Occipital lobe (tissue), 2 donors: ENCODE results near the gene TMOD2. TPM values are rescaled to one million over a fixed set of nuclear protein-coding genes. Genes with fewer than 3 reads are reported as not detected.

Experiments
- DNase-seq: peaks from one replicate; lab custom pipeline; 2025; lab: John Stamatoyannopoulos, UW
- total RNA-seq: library from RNA; depleted of rRNA; stranded (reverse); fragments of >200 nt; gene quantifications from one replicate; pipeline ENCODE4 v1.2.3, GENCODE V29; 2014

TMOD2 gene
- 241 TPM for total RNA-seq

DNA sequence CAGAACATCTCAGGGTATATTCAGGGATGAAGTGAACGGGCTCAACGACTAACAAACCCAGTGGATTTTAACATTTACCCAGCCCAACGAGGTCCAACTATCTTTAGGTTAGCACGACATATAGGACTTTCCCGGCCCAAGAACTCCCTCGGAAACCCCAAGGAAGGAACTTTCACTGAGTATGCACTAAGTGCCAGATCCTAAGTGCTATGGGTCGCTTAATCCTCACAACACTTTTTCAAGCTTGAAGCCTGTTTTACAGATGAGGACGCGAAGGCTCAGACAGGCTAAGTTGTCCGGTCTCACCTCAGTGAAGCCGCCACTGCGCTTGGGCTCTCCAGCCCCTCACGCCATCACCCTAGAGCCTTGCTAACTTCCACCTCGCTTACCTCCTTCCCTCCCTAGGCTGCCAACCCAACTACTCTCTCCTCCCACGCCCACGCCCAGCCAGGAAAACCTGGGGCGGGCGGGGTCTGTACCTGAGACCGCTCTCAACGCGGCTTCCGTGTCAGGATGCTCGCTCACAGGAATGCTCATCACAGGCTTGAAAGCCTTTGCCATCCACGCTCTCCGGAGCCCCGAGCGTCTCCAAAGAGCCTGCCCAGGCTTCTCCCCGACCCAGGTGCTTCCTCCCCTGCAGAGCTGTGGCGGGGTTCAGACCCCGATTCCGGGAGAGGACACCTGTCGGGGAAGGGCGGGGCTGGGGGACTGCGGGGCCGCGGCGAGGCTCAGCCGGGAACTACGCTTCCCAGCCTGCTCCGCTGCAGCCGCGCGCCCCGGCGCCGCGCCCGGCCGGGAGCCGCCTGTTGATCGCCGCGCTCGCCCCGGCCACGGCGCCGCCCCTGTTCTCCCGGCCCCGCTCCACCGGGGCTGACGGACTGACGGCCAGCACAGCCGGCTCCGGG lies at the start of gene TMOD2:
Gene TMOD2 (plus strand): TSS at position 806 of the 905 bp plus-strand sequence. CDS start 14,845 bp downstream, outside the sequence.
- DNase-seq = peak; percentile 34

DNA sequence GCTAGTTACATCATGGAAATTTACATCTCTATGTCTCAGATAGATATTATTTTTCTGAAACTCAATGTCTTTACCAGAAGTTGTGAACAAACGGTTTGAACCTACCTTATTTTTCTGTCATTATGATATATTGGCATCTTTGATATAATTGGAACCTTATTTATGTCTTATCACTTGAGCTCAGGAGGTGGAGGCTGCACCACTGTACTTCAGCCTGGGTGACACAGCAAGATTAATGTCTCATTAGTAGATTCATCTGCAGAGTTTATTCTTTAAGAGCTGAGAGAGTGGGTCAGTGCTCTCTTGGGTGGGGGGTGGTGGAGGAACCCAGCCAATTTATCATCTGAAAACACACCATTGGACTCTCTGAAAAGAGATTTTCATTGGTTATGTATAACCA lies 48.7 kb upstream of the TMOD2 start:
- no peak for DNase-seq

DNA sequence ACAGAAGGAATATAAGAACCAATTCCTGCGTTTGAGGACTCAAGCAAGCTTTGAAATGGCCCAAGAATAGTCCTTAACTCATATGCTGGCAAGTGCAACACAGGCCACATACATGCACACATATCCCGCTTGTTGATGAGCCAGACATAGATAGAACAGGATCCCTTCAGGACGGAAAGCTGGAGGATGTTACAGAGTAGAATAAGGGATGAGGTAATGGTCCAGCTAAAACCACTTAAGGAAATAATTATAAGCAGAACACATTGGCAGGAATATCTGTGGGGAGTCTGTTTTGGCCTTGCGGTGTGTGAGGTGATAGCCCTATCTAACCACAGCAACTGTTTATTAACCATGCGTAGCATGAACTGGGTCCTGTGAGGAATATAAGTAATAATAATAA lies 45.1 kb upstream of the TMOD2 start:
- DNase-seq = no peak

DNA sequence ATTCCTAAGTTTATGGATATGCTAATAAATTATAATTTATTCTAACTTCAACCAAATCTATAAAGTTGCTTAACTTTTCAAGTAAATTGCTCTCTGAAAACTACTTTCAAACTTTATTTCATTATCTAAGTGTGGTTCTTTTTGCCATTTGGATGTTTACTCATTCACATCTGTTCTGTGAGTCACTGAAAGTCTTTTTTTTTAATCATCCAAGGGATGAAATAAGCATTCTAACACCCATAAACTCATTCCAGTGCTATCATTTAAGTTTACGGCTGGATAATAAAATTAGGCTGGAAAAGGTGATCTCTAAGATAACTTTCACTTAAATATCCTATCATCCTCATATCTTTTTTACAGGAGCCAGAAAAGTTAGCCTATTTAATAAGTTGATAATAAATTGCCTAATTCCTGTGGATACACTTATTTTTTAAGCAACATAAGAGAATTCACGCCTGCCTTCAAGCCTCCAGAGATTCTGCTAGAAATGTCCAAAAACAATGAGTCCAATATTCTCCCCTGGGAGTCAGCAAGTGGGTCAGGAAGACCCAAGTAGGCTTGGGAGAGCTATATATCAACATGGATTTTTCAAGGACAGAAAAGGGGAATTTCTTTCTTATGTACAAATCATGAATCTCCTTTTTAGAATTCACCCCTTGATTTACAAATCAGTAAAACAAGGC lies 44.3 kb upstream of the TMOD2 start:
- no peak for DNase-seq

DNA sequence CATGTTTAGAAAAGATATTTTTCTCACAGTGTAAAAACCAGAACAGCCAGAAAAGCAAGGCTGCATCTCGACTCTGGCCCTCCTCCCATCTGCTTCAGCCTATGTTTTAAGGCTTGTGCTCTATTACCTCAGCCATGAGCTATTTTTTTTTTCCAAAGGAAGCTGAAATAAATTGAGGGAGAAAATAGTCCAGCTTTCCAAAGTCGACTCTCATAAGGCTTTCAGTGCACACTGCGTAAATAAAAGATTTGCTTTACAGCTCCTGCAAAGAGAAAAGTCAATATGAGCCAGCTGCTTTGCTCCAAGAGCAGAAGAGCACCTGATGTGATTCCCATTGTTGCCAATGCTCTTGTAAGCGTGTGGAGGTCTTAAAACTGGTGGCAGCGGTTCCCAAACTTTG lies 43.4 kb upstream of the TMOD2 start:
- DNase-seq = no peak

DNA sequence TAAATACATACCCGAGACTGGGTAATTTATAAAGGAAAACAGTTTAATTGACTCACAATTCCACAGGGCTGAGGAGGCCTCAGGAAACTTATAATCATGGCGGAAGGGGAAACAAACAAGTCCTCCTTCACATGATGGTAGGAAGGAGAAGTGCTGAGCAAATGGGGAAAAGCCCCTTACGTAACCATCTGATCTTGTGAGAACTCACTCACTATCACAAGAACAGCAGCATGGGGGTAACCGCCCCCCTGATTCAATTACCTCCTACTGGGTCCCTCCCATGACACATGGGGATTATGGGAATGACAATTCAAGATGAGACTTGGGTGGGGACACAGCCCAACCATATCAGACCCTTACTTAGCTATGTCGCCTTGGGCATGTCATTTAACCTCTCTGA lies 42.4 kb upstream of the TMOD2 start:
- DNase-seq = no peak

DNA sequence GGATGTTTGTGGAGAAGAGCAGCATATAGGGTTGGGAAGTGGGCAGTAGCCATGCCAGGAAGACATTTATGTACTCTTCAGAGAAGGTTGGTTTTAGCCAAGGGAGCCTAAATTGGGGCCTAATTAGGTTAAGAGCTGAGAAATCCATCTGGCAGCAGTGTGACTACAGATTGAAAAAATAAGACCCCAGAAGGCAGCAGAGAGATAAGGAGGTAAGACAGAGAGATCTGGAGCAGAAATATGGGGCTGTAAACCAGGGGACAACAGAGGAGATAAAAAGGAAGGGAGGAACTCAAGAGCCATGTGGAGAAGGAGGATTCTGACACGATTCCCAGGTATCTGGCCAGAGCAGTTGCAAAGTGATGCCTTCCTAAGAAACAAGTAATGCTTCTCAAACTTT lies 37.2 kb upstream of the TMOD2 start:
- DNase-seq = no peak

DNA sequence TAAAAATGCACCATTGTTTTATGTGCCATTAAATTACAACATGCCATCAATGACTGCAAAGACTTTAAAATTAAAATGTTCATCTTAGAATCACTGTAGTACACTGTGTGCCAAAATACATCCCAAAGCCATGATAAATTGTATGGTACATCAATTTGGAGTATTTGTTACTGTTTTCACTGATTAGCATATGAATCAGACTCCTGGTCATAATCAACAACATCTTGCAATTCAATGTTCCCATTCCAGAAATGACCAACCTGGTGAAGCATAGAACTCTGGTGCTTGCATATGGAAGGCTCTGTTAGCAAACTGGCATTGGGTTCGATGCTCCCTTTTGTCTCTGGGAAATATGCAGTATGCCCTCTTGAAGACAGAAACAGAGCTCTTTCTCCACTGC lies 36.5 kb upstream of the TMOD2 start:
- DNase-seq = no peak

DNA sequence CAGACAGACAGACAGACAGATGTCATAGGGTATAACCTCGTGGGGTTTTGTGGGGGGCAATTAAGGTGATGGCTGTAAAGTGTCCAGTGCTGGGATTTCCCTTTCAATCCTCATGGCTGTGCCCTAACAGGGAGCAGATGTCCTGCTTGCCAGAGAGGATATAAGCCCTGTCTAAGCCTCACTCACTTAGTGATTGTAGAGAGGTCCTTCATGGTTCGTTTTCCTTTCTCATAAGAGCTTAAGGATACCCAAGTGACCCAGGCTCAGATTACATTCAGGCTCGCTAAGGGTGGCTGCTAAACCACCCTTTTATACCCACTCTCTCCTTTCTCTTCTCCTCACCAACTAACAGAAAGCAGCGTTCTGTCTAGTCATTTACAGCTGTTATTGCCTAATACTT lies 33.2 kb upstream of the TMOD2 start:
- no peak for DNase-seq

DNA sequence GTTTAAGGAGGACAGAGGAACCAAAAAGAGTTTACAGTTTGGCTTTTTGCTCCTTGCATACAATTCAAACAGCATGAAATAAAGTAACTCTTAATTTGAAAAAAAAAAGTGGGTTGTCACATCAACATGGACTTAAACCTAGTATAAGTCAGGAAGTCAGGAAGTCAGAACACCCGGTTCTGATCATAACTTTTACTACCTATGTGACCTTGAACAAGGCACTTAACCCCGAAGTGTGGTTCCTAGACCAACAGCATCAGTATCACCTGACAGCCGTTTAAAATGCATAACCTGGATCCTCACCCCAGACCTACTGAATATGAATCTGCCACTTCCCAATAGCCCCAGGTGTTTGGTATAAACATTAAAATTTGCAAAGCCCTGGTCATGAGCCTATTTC lies 32.7 kb upstream of the TMOD2 start:
- DNase-seq = no peak

DNA sequence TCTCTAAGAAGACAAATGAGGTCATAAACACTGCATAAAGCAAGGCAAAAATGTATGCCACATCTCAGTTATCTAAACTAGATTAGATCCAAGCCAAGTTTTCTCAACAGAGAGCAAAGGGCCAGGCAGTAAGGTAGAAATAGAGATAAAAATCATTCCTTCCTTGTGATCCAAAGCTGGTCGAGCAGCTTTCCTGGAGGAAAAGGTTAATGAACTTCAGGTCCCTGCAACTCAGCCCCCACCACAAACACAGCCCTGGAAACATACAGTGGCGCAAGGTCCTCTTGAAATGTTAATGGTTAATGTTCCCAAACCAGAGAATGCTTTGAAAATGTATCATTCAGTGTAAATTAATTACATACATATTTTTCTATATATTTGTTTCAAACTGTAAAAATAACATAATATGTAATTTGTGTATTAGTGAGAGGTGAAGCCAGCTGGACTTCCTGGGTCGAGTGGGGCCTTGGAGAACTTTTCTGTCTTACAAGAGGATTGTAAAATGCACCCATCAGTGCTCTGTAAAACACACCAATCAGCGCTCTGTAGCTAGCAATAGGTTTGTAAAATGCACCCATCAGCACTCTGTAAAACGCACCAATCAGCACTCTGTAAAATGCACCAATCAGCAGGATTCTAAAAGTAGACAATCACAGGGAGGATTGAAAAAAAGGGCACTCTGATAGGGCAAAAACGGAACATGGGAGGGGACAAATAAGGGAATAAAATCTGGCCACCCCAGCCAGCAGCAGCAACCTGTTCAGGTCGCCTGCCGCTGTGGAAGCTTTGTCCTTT lies 31.0 kb upstream of the TMOD2 start:
- no peak for DNase-seq

DNA sequence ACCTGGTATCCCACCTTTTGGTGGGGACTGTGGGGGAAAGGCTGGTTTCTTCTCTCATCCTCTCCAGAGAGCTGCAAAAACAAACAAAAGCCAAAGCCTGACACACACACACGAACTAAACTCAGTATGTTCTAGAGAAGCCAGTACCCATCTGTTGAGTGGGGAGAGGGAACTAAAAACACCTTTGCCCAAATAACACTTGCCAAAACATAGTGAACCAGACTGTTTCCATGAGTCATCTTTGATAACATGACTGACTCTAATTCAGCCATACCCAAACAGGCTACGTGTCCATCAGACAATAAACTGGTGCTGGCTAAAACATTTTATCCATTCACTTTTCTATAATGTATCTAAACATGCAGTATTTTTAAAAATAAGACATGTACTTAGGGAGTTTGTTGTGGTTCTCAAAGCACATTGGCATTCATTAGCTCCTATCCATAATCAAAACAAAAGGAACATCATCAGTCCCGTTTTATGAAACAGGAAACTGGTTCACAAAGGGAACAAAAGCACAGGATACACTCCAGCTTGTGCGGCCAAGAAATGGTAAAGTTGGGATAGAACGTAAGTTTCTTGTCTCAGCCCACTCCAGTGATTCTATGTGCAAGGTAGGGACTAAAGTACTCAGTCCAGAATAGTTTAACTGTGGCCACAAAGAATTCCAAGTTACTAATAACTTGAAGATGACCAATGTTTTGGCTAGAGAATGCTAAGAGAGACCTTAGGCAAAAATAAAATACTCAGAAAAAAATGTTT lies 30.0 kb upstream of the TMOD2 start:
- DNase-seq = no peak

DNA sequence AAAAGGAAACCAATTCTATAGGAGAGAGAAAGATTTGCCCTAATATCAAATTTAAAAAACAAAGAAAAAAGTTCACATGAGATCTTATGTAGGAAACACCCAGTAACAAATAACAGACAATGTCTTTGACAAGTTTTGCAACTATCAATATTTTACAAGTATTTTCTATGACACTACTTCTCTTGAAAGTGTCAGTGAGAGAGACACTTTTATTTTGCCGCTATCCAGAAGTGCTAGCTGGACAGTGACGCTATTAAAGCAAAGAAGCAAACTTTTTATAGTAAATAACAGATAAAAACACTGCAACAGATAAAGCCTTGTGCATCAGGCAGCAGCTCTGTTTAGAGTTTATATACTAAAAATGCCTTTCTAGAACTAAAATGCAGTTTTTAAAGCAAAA lies 27.2 kb upstream of the TMOD2 start:
- DNase-seq = no peak

DNA sequence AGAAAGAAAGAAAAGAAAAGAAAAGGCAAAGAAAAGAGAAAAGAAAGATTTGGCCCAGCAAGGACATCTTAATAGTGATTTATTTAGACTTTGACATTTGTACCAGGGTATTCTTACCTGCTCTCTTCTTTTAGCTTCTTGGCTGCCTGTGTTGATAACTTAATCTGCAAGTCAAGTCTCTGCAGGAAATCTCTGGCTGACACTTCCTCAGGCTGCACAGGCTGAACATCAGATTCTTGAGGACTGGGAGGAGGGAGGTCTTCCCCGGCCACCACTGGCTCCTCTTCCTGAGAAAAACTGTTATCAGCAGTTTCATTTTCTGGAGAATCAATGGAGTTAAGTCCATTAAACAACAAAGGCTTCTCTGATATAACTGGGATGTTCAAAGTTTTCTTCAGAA lies 26.7 kb upstream of the TMOD2 start:
- no peak for DNase-seq

DNA sequence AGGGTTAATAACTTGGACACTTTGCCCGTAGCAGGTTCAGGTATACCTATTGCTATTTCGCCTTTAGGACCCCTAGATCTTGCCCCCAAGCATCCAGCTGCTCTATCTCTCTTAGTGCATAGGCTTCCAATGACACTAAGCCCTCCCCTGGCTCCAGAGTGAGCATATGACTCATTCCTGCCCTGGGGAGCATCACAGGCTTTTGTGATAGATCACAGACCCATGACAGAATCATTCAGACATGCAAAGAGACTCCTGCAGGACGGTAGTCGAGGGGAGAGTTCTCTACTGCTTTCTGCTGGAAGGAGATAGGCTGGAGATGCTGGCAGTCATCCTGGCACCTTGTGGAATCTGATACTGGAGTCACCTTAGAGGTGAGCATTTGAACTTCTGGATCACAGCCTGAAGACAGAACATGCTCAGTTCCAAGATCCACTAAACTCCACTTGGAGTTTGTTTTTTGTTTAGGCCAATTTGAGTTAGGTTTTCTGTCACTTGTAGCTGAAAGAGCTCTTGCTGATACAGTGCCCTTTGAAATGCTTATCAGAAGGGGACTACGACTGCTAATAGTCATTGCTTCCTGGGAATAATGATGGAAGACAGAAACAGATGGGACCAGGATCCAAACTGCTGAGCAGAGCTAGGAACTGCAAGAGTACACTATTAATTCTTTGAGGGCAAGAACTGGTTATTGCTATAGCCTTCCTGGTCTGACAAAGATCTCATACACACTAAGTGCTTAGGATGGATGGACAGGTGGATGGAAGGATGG lies 24.9 kb upstream of the TMOD2 start:
- DNase-seq = peak; percentile 20

DNA sequence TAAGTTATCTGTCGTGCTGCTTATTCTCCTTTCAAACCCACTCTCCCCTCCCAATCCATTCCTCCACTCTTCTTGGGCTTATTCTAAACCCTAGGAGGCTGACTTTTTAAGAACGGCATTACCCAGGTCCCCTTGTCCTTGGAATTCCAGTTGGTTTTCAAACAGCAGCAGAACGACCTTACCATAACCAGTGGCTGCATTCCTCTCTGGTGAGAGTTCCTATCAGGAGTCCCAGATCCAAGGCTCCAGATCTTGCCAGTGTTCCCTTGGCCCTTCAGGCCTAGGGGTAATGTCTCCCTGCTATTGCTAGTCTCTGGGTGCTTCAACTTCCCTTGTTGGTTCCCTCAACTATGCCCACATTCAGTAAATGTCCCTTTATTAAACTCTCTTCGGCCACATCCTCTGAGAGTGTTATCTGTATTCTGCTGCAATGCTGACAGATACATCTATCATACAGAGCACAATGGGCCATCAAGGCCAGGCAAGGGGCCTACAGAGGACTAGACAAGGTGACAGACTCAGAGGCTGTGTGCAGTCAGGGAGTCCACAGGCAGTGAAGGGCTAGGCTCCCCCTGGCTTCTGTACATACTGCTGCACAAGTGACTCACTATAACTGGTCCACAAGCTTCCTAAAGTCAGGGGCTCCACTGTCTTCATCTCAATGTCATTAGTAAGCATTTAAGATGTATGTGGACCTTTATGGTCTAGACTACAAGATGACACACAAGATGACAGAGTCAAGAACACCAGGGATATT lies 24.1 kb upstream of the TMOD2 start:
- DNase-seq = no peak

DNA sequence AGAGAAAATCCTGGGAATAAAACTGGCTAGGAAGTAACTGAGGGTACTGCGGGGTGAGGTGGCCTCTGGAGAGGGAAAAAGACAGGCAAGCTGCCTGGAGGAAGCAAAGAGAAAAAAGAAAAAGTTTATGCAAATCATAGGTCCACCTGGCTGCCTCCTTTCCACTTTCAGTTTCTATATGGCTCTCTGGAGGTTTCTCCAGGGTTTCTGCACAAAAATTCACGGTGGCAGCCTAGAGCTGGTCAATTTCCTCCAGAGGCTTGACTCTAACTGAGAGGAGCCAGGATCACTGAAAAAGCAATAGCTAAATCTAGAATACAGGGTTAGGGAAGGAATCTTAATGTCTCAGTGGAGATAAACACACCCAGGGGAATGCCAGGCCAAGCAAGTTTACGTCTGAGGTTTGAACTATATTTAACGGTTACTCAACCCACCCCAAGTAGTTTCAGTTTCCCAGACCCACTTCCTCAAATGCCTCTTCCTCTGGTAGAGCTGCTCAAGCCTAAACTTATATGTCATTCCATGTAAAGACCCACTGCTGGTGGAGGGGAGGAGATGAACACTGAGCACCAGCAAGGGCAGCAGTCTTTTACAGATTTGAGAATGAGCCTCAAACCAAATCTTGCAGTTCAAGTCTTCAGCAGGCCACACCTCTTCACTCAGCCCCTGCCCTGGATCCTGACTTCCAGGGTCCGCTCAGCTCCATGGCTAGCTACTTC lies 19.7 kb upstream of the TMOD2 start:
- no peak for DNase-seq

DNA sequence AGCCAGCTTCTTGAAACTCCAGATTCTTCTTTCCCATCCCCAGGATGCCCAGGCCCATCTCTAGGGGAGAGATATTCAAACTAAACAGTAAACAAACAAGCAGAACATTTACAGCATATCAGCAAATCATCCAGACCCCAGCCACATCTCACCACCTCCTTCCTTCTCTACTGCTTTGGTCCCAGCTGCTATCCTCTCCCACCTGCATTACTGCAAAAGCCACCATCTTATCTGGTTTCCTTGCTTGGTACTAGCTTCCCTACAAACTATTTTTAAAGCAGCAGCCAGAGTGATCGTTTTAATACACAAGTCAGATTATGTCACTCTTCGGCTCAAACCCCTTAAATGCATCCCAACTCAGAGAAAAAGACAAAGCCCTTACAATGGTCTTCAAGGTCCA lies 18.8 kb upstream of the TMOD2 start:
- DNase-seq = no peak
